MG63 (cell line): ENCODE measurements around the gene SNX11. TPM values are rescaled to one million over a fixed set of nuclear protein-coding genes. Genes with fewer than 3 reads are reported as not detected.

Experiments used
- DNase-seq: peaks from one replicate; pipeline ENCODE4 v3.0.0-alpha.2; 2020
- H3K27me3 ChIP-seq: fragments of 250-450 bp; sonication (Bioruptor Pico); 2 replicates; pipeline ENCODE4 v1.5.1; 2020; ENCODE audit warnings: mild to moderate bottlenecking, moderate library complexity
- H3K36me3 ChIP-seq: fragments of 250-450 bp; sonication (Bioruptor Pico); 2 replicates; pipeline ENCODE4 v1.5.1; 2020; ENCODE audit warnings: mild to moderate bottlenecking, moderate library complexity
- H3K4me3 ChIP-seq: fragments of 250-450 bp; sonication (Bioruptor Pico); 2 replicates; pipeline ENCODE4 v1.5.1; 2020; ENCODE audit warnings: mild to moderate bottlenecking, moderate library complexity
- H3K9me3 ChIP-seq: fragments of 250-450 bp; sonication (Bioruptor Pico); 2 replicates; pipeline ENCODE4 v1.5.1; 2020; ENCODE audit warnings: mild to moderate bottlenecking, moderate library complexity
- total RNA-seq: library from RNA; depleted of rRNA; stranded (reverse); fragments of >200 nt; shearing (Covaris generic); gene quantifications from 2 replicates; pipeline ENCODE4 v1.2.3, GENCODE V29; 2014; ENCODE audit warnings: low replicate concordance

The SNX11 gene
- total RNA-seq, 1 experiment from 2014 or later: 19.7 TPM

- Histone ChIP-seq H3K36me3 (no peaks in the 10 kb centered on the region), H3K27me3 (peaks cover 62% of the 10 kb centered on the region), H3K4me3 (no peak overlapping the region), H3K9me3 (no peaks in the 10 kb centered on the region)
- DNase-seq: no peak
Observed at GRCh38 chr17:48148029-48148770, 40.6 kb downstream of the SNX11 start.

- no peaks in the 10 kb centered on the region for H3K9me3 ChIP-seq
- no peak for DNase-seq
- H3K4me3 ChIP-seq: no peak overlapping the region
- H3K27me3 ChIP-seq: peaks cover 57% of the 10 kb centered on the region
- H3K36me3 ChIP-seq: no peaks in the 10 kb centered on the region
Observed at GRCh38 chr17:48148854-48149786, 41.6 kb downstream of the SNX11 start.

GRCh38 chr17:48149787-48150463, 42.4 kb downstream of the SNX11 start:
- no peak for DNase-seq

GRCh38 chr17:48150597-48151001, 43.0 kb downstream of the SNX11 start:
- H3K36me3 ChIP-seq: no peaks in the 10 kb centered on the region
- H3K27me3 ChIP-seq: peaks cover 51% of the 10 kb centered on the region
- H3K4me3 ChIP-seq: no peak overlapping the region
- DNase-seq: no peak
- H3K9me3 ChIP-seq: no peaks in the 10 kb centered on the region

More at GRCh38 chr17:48149787-48150463, 42.4 kb downstream of the SNX11 start:
- peaks cover 51% of the 10 kb centered on the region for H3K27me3 ChIP-seq
- H3K4me3 ChIP-seq: no peak overlapping the region
- H3K9me3 ChIP-seq: no peaks in the 10 kb centered on the region
- H3K36me3 ChIP-seq: no peaks in the 10 kb centered on the region

GRCh38 chr17:48151220-48151619, 43.7 kb downstream of the SNX11 start:
- Histone ChIP-seq H3K9me3 (no peaks in the 10 kb centered on the region), H3K36me3 (no peaks in the 10 kb centered on the region), H3K4me3 (no peak overlapping the region), H3K27me3 (peaks cover 51% of the 10 kb centered on the region)
- DNase-seq: no peak

GRCh38 chr17:48152289-48152688, 44.7 kb downstream of the SNX11 start:
- H3K27me3 ChIP-seq: peaks cover 51% of the 10 kb centered on the region
- no peaks in the 10 kb centered on the region for H3K36me3 ChIP-seq
- no peak for DNase-seq
- H3K4me3 ChIP-seq: no peak overlapping the region
- no peaks in the 10 kb centered on the region for H3K9me3 ChIP-seq

GRCh38 chr17:48153691-48154358, 46.3 kb downstream of the SNX11 start:
- Histone ChIP-seq H3K36me3 (no peaks in the 10 kb centered on the region), H3K9me3 (no peaks in the 10 kb centered on the region), H3K4me3 (no peak overlapping the region), H3K27me3 (peaks cover 45% of the 10 kb centered on the region)
- peak; percentile 33 for DNase-seq

GRCh38 chr17:48155889-48156611, 48.5 kb downstream of the SNX11 start:
- Histone ChIP-seq H3K36me3 (no peaks in the 10 kb centered on the region), H3K9me3 (no peaks in the 10 kb centered on the region), H3K4me3 (no peak overlapping the region), H3K27me3 (peaks cover 23% of the 10 kb centered on the region)
- no peak for DNase-seq

- Histone ChIP-seq H3K27me3 (no peaks in the 10 kb centered on the region), H3K36me3 (no peaks in the 10 kb centered on the region), H3K4me3 (no peak overlapping the region), H3K9me3 (no peaks in the 10 kb centered on the region)
- DNase-seq: no peak
Observed at GRCh38 chr17:48159232-48159631, 51.7 kb downstream of the SNX11 start.

GRCh38 chr17:48160177-48161081, 52.9 kb downstream of the SNX11 start:
- no peak overlapping the region for H3K4me3 ChIP-seq
- DNase-seq: no peak
- H3K36me3 ChIP-seq: no peaks in the 10 kb centered on the region
- no peaks in the 10 kb centered on the region for H3K27me3 ChIP-seq
- H3K9me3 ChIP-seq: no peaks in the 10 kb centered on the region

- Histone ChIP-seq H3K9me3 (no peaks in the 10 kb centered on the region), H3K36me3 (no peaks in the 10 kb centered on the region), H3K4me3 (no peak overlapping the region), H3K27me3 (no peaks in the 10 kb centered on the region)
- DNase-seq: no peak
Observed at GRCh38 chr17:48161127-48161905, 53.8 kb downstream of the SNX11 start.

GRCh38 chr17:48162306-48162934, 54.9 kb downstream of the SNX11 start:
- H3K4me3 ChIP-seq: no peak overlapping the region
- DNase-seq: no peak
- no peaks in the 10 kb centered on the region for H3K9me3 ChIP-seq
- no peaks in the 10 kb centered on the region for H3K27me3 ChIP-seq
- H3K36me3 ChIP-seq: no peaks in the 10 kb centered on the region

- Histone ChIP-seq H3K27me3 (no peaks in the 10 kb centered on the region), H3K36me3 (no peaks in the 10 kb centered on the region), H3K4me3 (no peak overlapping the region), H3K9me3 (no peaks in the 10 kb centered on the region)
- DNase-seq: peak; percentile 7
Observed at GRCh38 chr17:48162946-48163506, 55.5 kb downstream of the SNX11 start.

- Histone ChIP-seq H3K36me3 (no peaks in the 10 kb centered on the region), H3K9me3 (no peaks in the 10 kb centered on the region), H3K27me3 (no peaks in the 10 kb centered on the region), H3K4me3 (no peak overlapping the region)
- no peak for DNase-seq
Observed at GRCh38 chr17:48163809-48164208, 56.2 kb downstream of the SNX11 start.
